Urothelium cell line (cell line): Measurements from ENCODE around the gene ZNF579.
"Not testable (repeated sequence)": the region's sequence is repeated elsewhere in the genome, so short reads cannot be mapped to it uniquely, and the experiment has no call there.

Source experiments
- DNase-seq: peaks from one replicate; pipeline ENCODE4 v3.0.0; 2011; ENCODE audit warnings: low spot score, mixed read lengths
- FAIRE-seq: peaks from 2 replicates; lab custom pipeline; 2011; peaks lifted over from hg19 to GRCh38; lab: Jason Lieb, UNC

ZNF579 gene

DNA sequence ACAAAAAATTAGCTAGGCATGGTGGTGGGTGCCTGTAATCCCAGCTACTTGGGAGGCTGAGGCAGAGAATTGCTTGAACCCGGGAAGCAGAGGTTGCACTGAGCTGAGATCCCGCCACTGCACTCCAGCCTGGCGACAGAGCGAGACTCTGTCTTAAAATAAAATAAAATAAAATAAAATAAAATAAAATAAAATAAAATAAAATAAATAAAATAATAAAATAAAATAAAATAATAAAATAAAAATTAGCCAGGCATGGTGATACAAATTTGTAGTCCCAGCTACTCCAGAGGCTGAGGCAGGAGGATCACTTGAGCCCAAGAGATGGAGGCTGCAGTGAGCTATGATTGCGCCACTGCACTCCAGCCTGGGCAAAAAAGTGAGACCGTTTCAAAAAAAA lies 6.7 kb downstream of the ZNF579 start:
- not testable (repeated sequence) for DNase-seq, FAIRE-seq

GRCh38 chr19:55569477-55569876 lies 11.2 kb downstream of the ZNF579 start:
- DNase-seq, FAIRE-seq: not testable (repeated sequence)

- FAIRE-seq (peak; percentile 48), DNase-seq (no peak)
Measured at GRCh38 chr19:55567708-55568328, 12.8 kb downstream of the ZNF579 start.

- FAIRE-seq (no peak), DNase-seq (no peak)
Measured at GRCh38 chr19:55566823-55567222, 13.8 kb downstream of the ZNF579 start.

GRCh38 chr19:55563261-55563690 lies 17.4 kb downstream of the ZNF579 start:
- FAIRE-seq (no peak), DNase-seq (no peak)

DNA sequence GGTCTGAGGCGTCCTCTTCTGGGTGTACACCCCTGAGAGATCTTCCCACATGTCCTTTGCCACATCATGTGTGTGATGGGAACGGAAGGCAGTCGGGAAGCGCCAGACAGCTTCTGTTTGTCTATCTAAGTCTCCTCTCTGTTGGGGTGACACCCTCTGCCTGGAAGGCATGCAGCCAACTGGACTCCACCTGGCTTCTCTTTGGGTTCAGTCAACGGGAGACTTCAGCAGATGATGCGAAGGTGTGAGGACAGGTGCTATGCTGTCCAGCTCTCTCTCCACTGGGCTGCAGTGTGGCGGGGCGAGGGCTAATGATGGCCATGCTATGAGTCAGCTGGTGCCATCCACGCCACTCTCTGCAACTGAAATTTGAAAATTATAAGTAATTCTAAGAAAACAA lies 21.0 kb downstream of the ZNF579 start:
- no peak for DNase-seq
- FAIRE-seq = no peak

DNA sequence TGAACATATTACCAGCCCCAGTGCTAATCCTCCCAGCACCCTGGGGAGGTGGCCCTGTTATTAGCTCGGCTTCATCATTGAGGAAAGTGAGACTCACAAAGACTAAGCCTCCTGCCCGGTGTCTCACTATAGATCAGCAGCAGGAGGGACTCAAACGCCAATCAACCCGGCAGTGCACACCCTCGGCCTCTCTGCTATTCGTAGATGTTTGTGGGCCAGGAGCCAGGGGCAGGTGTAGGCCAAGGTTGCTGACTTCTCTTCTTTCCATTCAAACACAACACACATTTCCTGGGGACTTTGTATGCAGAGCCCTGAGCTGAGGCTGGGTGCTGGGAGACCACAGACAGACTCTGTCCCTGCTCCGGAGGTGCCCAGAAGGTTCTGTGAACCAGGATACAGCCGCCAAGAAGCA lies 25.9 kb downstream of the ZNF579 start:
- FAIRE-seq (no peak), DNase-seq (no peak)

DNA sequence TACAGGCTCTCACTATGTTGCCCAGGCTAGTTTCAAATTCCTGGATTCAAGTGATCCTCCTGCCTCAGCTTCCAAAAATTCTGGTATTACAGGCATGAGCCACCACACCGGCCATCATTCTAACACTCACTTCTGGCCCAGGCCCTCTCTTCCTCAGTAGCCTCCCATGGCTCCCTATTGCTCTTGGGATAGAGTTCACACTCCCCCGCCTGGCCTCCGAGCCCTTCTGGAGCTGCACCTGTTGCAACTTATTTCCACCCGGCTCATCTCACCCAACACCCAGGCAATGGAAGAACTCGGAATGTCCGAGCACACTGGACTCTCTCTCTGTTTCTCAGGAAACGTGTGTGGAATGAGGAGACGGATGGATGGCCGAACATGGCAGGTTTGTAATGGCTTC lies 26.3 kb downstream of the ZNF579 start:
- FAIRE-seq (no peak), DNase-seq (no peak)

GRCh38 chr19:55553217-55554182 lies 27.1 kb downstream of the ZNF579 start:
- FAIRE-seq (no peak), DNase-seq (no peak)

DNA sequence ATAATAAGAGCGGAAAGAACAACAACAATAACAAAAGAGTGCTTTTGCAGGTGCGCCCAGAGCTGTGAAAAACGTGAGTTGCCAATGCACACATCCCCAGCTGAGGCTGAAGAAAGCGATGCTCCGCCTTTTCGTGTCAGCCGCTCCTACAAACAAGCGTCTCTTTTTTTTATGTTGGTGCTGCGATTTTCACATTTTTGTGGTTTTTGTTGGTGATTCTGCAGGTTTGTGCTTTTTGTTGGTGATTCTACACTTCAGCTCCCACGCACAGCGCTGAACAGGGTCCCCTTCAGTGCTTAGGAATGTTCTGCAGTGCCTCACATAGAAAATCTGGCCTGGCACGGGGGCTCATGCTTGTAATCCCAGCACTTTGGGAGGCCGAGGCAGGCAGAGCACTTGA lies 28.0 kb downstream of the ZNF579 start:
- DNase-seq = peak; percentile 73
- no peak for FAIRE-seq

GRCh38 chr19:55552206-55552605 lies 28.4 kb downstream of the ZNF579 start:
- FAIRE-seq = no peak
- no peak for DNase-seq

DNA sequence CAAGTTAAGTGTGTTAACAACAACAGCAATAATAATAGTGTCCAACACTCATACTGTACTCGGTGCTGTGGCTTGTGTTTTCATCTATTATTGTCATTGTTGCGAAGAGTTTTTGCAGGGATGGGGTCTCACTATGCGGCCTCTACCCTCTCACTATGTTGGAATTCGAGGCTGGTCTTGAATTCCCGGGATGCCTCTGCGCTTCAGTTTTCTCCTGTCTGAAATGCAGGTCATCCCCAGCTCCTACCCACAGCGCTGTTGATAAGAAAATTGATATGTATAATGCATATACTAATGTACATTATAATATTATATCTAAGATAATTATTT lies 30.4 kb downstream of the ZNF579 start:
- no peak for FAIRE-seq
- no peak for DNase-seq

DNA sequence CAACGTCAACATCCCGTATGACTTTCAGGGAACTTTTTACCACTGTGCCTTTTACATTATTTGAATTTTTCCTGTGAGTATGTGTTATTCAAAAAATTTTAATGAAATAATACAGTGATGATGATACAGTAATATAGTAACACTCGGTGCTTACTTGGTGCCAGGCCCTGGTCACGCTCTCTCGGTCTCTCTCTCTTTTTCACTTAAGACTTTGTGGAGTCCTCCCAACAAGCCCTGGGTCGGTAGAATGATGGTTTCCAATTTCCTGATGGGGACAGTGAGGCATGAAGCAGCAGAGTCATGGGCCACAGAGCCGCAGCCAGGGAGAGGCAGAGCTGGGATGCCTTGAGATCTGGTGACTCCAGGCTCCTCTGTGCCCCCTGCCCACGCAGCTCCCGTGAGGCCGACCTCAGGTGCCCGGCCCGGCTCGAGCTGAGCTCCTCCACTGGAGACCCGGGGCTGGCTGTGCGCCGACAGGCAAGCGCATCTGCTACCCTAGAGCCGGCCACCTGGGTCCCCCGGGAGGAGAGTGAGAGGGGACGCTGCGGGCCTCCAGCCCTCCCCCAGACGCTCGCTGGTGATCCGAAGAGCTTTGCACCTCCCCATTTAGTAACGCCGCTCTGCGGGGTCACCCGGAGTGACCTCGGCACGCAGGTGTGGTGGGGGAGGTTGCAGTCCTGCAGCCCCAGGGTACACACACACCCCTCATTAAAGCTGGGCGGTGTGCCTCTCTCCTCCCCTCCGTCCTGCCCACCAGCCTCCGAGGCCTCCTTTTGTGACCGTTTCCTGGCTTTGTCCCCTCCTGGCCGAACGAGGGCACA lies 30.9 kb downstream of the ZNF579 start:
- FAIRE-seq = peak; percentile 74
- DNase-seq = peak; percentile 54

GRCh38 chr19:55546822-55547614 lies 33.6 kb downstream of the ZNF579 start:
- no peak for FAIRE-seq
- DNase-seq = peak; percentile 74

DNA sequence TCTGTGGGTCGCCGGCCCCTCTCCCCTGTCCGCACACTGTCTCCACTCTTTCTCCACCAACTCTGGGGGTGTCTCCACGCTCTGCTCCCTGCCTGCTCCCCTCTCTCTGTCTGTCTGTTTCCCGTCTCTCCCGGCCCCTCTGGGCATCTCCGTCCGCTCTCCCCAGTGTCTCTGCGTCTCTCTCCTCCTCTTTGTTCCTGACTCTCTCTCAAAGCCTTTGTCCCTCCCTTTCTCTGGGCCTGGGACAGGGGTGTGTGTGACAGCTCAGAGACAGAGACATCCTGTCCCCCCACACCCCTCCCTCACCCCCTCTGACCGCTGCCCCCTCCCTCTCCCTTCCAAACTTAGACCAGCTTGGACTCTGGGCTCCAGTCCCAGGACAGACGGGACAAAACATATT lies 34.6 kb downstream of the ZNF579 start:
- DNase-seq = no peak
- FAIRE-seq = no peak

- no peak for FAIRE-seq
- no peak for DNase-seq
Measured at GRCh38 chr19:55545443-55545842, 35.2 kb downstream of the ZNF579 start, which contains the start of gene SBK3. TSS of gene SBK3 (minus strand) at chr19:55545543. CDS start at chr19:55545543, 0 bp downstream.

DNA sequence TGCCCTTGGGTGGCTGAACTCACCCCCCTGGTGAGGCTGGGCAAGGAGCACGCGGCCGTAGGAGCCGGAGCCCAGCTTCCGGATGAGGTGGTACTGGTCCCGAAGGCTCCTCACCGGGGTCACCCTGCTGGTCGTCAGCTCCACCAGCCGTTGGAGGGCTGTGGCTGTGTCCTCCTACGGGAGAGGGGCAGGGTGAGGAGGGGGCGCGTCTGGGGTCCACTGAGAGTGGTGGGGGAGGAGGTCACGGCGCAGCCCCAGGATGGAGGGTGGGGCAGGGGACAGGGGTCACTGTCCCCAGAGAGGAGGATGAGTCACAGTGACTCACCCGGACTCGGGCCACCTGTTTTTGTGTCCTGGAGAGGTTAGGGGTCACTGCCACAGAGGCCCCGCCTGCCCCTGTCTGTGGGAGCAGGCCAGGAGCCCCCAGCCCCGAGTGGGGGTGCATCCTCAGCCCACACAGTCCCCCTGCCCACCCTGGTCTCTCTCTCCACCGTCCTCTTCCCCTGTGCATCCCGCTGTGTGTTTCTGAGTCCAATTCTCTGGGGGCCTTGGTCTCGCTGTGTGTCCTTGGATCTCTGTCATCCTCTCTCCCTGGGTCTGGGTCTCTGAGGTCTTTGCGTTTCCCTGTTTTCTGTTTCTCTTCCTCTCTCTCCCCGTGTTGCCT lies 35.7 kb downstream of the ZNF579 start:
- no peak for FAIRE-seq
- DNase-seq = no peak

GRCh38 chr19:55544014-55544413 lies 36.6 kb downstream of the ZNF579 start:
- DNase-seq (no peak), FAIRE-seq (no peak)

- DNase-seq (no peak), FAIRE-seq (no peak)
Measured at GRCh38 chr19:55543567-55543966, 37.1 kb downstream of the ZNF579 start.

- FAIRE-seq (no peak), DNase-seq (no peak)
Measured at GRCh38 chr19:55542292-55542855, 38.3 kb downstream of the ZNF579 start.
